HAP-1 (cell line): ENCODE data around the gene DPYSL4.

Source experiments
- DNase-seq, 2 experiments: peaks; one replicate each; pipeline ENCODE4 v3.0.0-alpha.2; 2016 to 2020; ENCODE audit warnings: low spot score in 2 of 2
- H3K27me3 ChIP-seq: fragments of 250-450 bp; sonication (Bioruptor Pico); 2 replicates; pipeline ENCODE4 v1.5.1; 2020; ENCODE audit warnings: low read depth, mild to moderate bottlenecking, moderate library complexity
- H3K36me3 ChIP-seq: fragments of 250-450 bp; sonication (Bioruptor Pico); replicated peaks from 2 replicates; pipeline ENCODE4 v1.5.1; 2020; ENCODE audit warnings: mild to moderate bottlenecking
- H3K4me1 ChIP-seq: fragments of 250-450 bp; sonication (Bioruptor Pico); 2 replicates; pipeline ENCODE4 v1.5.1; 2020; ENCODE audit warnings: mild to moderate bottlenecking
- H3K4me3 ChIP-seq: fragments of 250-450 bp; sonication (Bioruptor Pico); 2 replicates; pipeline ENCODE4 v1.5.1; 2020; ENCODE audit warnings: mild to moderate bottlenecking, moderate library complexity
- H3K9me3 ChIP-seq: fragments of 250-450 bp; sonication (Bioruptor Pico); 2 replicates; pipeline ENCODE4 v1.5.1; 2020; ENCODE audit warnings: mild to moderate bottlenecking, moderate library complexity
- in situ Hi-C: fragments of 300-500 bp; cut with MboI; formaldehyde crosslinking; loops from 3 replicates; pipeline ENCODE4 v1.14.3; 2020; ENCODE audit warnings: low sequenced_read_pairs, inconsistent platforms, mixed read lengths

DPYSL4 gene

GRCh38 chr10:132246296-132246695 lies 59.5 kb downstream of the DPYSL4 start:
- 0 out of 2 replicates have a peak, but pooled peaks cover 3% of the 10 kb centered on the region for H3K4me1 ChIP-seq
- no peaks in the 10 kb centered on the region for H3K9me3 ChIP-seq
- in situ Hi-C loops = no loop called here
- no peaks in the 10 kb centered on the region for H3K27me3 ChIP-seq
- no peaks in the 10 kb centered on the region for H3K36me3 ChIP-seq
- H3K4me3 ChIP-seq = no peak overlapping the region
- no peak for DNase-seq

GRCh38 chr10:132247943-132248342 lies 61.2 kb downstream of the DPYSL4 start:
- in situ Hi-C loops = no loop called here
- Histone ChIP-seq H3K36me3 (no peaks in the 10 kb centered on the region), H3K4me3 (no peak overlapping the region), H3K9me3 (no peaks in the 10 kb centered on the region), H3K4me1 (0 out of 2 replicates have a peak, but pooled peaks cover 3% of the 10 kb centered on the region), H3K27me3 (no peaks in the 10 kb centered on the region)
- DNase-seq = no peak

- H3K4me3 ChIP-seq = peak overlapping the region; percentile 29
- H3K9me3 ChIP-seq = no peaks in the 10 kb centered on the region
- 0 out of 2 replicates have a peak, but pooled peaks cover 3% of the 10 kb centered on the region for H3K4me1 ChIP-seq
- in situ Hi-C loops = no loop called here
- peak; percentile 46 to 91 for DNase-seq
- no peaks in the 10 kb centered on the region for H3K36me3 ChIP-seq
- no peaks in the 10 kb centered on the region for H3K27me3 ChIP-seq
Measured at GRCh38 chr10:132248455-132249225, 61.9 kb downstream of the DPYSL4 start.

- Histone ChIP-seq H3K4me3 (no peak overlapping the region), H3K4me1 (0 out of 2 replicates have a peak, but pooled peaks cover 3% of the 10 kb centered on the region), H3K36me3 (no peaks in the 10 kb centered on the region), H3K9me3 (no peaks in the 10 kb centered on the region), H3K27me3 (no peaks in the 10 kb centered on the region)
- DNase-seq = no peak
- in situ Hi-C loops = no loop called here
Measured at GRCh38 chr10:132249226-132249724, 62.5 kb downstream of the DPYSL4 start.

- in situ Hi-C loops = no loop called here
- 0 out of 2 replicates have a peak, but pooled peaks cover 3% of the 10 kb centered on the region for H3K4me1 ChIP-seq
- no peaks in the 10 kb centered on the region for H3K9me3 ChIP-seq
- H3K4me3 ChIP-seq = no peak overlapping the region
- no peaks in the 10 kb centered on the region for H3K36me3 ChIP-seq
- H3K27me3 ChIP-seq = no peaks in the 10 kb centered on the region
- no peak for DNase-seq
Measured at GRCh38 chr10:132249824-132250375, 63.2 kb downstream of the DPYSL4 start.

- H3K9me3 ChIP-seq = no peaks in the 10 kb centered on the region
- H3K36me3 ChIP-seq = no peaks in the 10 kb centered on the region
- DNase-seq = no peak
- no peaks in the 10 kb centered on the region for H3K27me3 ChIP-seq
- 0 out of 2 replicates have a peak, but pooled peaks cover 3% of the 10 kb centered on the region for H3K4me1 ChIP-seq
- H3K4me3 ChIP-seq = no peak overlapping the region
- in situ Hi-C loops = no loop called here
Measured at GRCh38 chr10:132250481-132251475, 64.0 kb downstream of the DPYSL4 start.

- Histone ChIP-seq H3K4me3 (no peak overlapping the region), H3K27me3 (no peaks in the 10 kb centered on the region), H3K9me3 (no peaks in the 10 kb centered on the region), H3K36me3 (no peaks in the 10 kb centered on the region), H3K4me1 (0 out of 2 replicates have a peak, but pooled peaks cover 3% of the 10 kb centered on the region)
- in situ Hi-C loops = no loop called here
- no peak for DNase-seq
Measured at GRCh38 chr10:132251928-132252327, 65.2 kb downstream of the DPYSL4 start.

GRCh38 chr10:132252412-132252811 lies 65.7 kb downstream of the DPYSL4 start:
- H3K36me3 ChIP-seq = no peaks in the 10 kb centered on the region
- H3K4me3 ChIP-seq = no peak overlapping the region
- in situ Hi-C loops = no loop called here
- H3K27me3 ChIP-seq = no peaks in the 10 kb centered on the region
- DNase-seq = no peak
- 0 out of 2 replicates have a peak, but pooled peaks cover 3% of the 10 kb centered on the region for H3K4me1 ChIP-seq
- H3K9me3 ChIP-seq = no peaks in the 10 kb centered on the region

- no peaks in the 10 kb centered on the region for H3K9me3 ChIP-seq
- H3K4me1 ChIP-seq = 0 out of 2 replicates have a peak, but pooled peaks cover 3% of the 10 kb centered on the region
- in situ Hi-C loops = no loop called here
- no peak overlapping the region for H3K4me3 ChIP-seq
- DNase-seq = no peak
- no peaks in the 10 kb centered on the region for H3K27me3 ChIP-seq
- no peaks in the 10 kb centered on the region for H3K36me3 ChIP-seq
Measured at GRCh38 chr10:132253092-132253687, 66.4 kb downstream of the DPYSL4 start.

GRCh38 chr10:132254841-132255240 lies 68.1 kb downstream of the DPYSL4 start:
- Histone ChIP-seq H3K4me3 (no peak overlapping the region), H3K27me3 (no peaks in the 10 kb centered on the region), H3K36me3 (no peaks in the 10 kb centered on the region), H3K4me1 (no peaks in the 10 kb centered on the region), H3K9me3 (no peaks in the 10 kb centered on the region)
- in situ Hi-C loops = no loop called here
- DNase-seq = no peak
